ENCODE data around the gene JAK2.
"Not testable (repeated sequence)": the region's sequence is repeated elsewhere in the genome, so short reads cannot be mapped to it uniquely, and the experiment has no call there.

Gene JAK2

GRCh38 chr9:5043381-5043780 lies 58.3 kb downstream of the JAK2 start:
- no peak for DNase-seq

GRCh38 chr9:5044160-5044559 lies 59.1 kb downstream of the JAK2 start:
- no peak for DNase-seq

- no peak for DNase-seq
These were observed 67.8 kb downstream of the JAK2 start for GRCh38 chr9:5052838-5053237.

DNA sequence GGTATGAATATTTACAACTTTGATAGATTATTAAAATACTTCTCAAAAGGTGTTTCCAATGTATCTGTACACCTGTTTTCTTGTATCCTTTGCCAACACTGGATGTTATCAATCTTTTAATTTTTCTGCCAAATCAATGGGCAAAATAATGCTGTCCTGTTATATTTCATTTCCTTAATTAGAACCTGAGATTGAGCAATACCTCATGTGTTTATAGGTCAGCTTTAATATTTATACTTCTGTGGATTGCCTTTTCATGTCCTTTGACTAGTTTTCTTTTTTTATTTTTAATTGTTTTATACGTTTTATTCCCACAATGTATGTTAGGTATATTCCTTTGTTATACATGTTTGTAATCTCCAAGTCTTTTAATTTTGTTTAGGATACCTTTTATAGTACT lies 77.6 kb downstream of the JAK2 start:
- DNase-seq = no peak

- DNase-seq = no peak
These were observed 87.8 kb downstream of the JAK2 start for GRCh38 chr9:5072871-5073270.

DNA sequence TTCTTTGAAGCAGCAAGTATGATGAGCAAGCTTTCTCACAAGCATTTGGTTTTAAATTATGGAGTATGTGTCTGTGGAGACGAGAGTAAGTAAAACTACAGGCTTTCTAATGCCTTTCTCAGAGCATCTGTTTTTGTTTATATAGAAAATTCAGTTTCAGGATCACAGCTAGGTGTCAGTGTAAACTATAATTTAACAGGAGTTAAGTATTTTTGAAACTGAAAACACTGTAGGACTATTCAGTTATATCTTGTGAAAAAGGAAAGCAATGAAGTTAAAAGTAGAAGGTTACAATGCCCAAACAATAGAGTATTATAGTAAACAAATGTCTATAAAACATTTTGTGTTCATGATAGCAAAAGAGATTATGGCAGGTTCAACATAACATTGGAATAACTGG lies 88.6 kb downstream of the JAK2 start:
- no peak for DNase-seq

- DNase-seq = no peak
These were observed 100.9 kb downstream of the JAK2 start for GRCh38 chr9:5085993-5086392.

- DNase-seq = no peak
These were observed 104.7 kb downstream of the JAK2 start for GRCh38 chr9:5089737-5090136.

DNA sequence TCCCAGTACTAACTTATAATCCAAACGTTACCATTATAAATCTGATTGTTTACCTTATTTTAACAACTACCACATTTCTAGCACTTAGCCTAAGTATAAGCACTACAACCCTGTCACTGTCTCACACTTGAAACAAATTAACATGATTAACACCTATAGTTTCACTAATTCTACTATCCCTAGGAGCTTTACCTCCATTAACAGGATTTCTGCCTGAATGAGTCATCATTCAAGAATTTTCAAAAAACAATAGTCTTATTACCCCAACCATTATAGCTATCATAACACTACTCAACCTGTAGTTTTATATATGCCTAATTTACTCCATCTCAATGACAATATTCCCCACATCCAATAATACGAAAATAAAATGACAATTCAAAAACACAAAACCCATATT lies 110.7 kb downstream of the JAK2 start:
- no peak for DNase-seq

- DNase-seq = no peak
These were observed 114.4 kb downstream of the JAK2 start for GRCh38 chr9:5099466-5099865.

DNA sequence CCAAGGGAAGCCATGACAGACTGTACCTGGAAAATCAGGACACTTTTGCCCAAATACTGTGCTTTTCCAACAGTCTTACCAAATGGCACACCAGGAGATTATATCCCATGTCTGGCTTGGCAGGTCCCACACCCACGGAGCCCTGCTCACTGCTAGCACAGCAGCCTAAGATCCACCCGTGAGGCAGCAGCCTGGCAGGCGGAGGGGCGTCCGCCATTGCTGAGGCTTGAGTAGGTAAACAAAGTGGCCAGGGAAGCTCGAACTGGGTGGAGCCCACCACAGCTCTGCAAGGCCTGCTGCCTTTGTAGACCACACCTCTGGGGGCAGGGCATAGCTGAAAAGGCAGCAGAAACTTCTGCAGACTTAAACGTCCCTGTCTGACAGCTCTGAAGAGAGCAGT lies 116.1 kb downstream of the JAK2 start:
- not testable (repeated sequence) for DNase-seq

GRCh38 chr9:5106517-5106916 lies 121.4 kb downstream of the JAK2 start:
- not testable (repeated sequence) for DNase-seq

- no peak for DNase-seq
These were observed 126.0 kb downstream of the JAK2 start for GRCh38 chr9:5110867-5111681.

DNA sequence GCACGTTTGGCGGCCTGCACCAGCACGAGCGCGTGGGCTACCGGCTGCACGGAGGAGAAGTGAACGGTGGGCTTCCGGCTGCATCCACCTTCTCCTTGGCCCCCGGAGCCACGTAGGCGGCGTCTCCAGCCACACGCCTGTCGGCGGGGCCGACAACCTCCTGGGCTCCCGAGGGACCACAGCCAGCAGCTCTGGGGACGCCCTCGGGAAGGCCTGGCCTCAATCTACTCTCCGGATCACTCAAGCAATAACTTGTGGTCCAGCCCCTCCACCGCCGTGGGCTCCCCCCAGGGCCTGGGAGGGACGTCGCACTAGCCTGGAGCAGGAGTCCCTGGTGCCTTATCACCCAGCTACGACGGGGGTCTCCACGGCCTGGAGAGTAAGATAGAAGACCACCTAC lies 126.6 kb downstream of the JAK2 start:
- no peak for DNase-seq

DNA sequence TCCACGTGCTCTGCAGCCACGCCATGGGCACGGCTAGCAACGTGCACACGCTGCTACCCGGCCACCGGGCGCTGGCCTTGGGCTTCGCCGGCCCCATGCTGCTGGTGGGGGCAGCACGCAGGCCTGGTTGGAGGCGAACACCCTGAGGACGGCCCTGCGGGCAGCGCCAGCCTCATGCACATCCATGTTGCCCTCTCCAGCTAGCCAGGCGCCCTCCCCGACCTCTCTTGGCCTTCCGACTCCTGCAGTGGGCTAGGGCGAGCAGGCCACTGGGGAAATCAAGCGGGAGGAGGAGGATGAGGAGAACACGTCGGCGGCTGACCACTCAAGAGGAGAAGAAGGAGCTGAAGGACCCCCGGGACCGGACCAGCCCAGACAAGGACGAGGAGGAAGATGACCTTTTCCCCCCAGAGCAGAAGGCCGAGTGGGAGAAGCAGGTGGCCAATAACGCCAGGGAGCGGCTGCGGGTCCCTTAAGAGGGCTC lies 127.1 kb downstream of the JAK2 start:
- no peak for DNase-seq

DNA sequence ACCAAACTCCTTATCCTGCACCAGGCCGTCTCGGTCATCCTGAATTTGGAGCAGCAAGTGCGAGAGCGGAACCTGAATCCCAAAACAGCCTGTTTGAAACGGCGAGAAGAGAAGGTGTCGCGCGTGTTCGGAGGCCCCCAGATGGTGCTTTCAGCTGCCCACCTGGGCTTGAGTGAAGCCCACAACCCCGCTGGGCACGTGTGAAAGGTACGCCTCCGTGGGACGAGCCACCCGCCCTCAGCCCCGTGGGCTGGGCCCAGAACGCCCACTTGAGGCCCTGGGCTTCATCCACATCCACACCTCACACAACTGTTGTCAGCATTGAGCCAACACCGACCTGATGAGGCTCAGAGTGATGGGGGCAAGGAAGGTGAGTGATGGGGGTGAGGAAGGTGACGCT lies 127.6 kb downstream of the JAK2 start:
- DNase-seq = no peak

GRCh38 chr9:5113523-5113922 lies 128.5 kb downstream of the JAK2 start:
- DNase-seq = no peak

DNA sequence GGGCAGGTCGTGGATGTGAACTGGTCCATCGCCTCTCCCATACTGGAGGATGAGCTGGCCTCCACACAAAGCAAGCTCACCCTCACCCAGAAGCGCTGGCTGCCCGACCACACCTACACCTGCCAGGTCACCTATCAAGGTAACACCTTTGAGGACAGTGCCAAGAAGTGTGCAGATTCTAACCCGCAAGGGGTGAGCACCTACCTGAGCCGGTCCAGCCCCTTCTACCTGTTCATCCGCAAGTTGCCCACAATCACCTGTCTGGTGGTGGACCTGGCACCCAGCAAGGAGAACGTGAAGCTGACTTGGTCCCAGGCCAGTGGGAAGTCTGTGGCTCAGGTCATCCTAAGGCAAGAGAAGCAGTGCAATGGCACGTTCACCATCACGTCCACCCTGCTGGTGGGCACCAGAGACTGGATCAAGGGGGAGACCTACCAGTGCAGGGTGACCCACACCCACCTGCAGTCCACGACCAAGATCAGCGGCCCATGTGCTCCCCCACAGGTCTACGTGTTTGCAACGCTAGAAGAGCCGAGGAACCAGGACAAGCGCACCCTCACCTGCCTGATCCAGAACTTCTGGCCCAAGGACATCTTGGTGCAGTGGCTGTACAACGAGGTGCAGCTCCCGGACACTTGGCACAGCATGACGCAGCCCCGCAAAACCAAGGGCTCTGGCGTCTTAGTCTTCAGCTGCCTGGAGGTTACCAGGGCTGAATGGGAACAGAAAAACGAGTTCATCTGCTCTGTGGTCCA lies 129.1 kb downstream of the JAK2 start:
- no peak for DNase-seq

GRCh38 chr9:5122116-5122515 lies 137.0 kb downstream of the JAK2 start:
- no peak for DNase-seq

GRCh38 chr9:5122516-5122915 lies 137.4 kb downstream of the JAK2 start:
- DNase-seq = no peak

GRCh38 chr9:5140151-5140550 lies 155.1 kb downstream of the JAK2 start:
- DNase-seq = no peak

GRCh38 chr9:5144217-5144616 lies 159.1 kb downstream of the JAK2 start:
- no peak for DNase-seq

GRCh38 chr9:5146241-5146640 lies 161.2 kb downstream of the JAK2 start:
- no peak for DNase-seq
